M059J (cell line): ENCODE measurements around the gene GRIK1. TPM values are rescaled to one million over a fixed set of nuclear protein-coding genes. Genes with fewer than 3 reads are reported as not detected.

Experiments
- DNase-seq: peaks from one replicate; pipeline ENCODE4 v3.0.0-alpha.2; 2012; ENCODE audit warnings: low read depth
- total RNA-seq: library from RNA; depleted of rRNA; stranded (reverse); fragments of >200 nt; shearing (Covaris generic); gene quantifications from 2 replicates; pipeline ENCODE4 v1.2.3, GENCODE V29; 2014

The GRIK1 gene
- total RNA-seq, 1 experiment from 2014 or later = not detected

- peak; percentile 7 for DNase-seq
Measured at GRCh38 chr21:29718081-29718815, 221.5 kb downstream of the GRIK1 start.

DNA sequence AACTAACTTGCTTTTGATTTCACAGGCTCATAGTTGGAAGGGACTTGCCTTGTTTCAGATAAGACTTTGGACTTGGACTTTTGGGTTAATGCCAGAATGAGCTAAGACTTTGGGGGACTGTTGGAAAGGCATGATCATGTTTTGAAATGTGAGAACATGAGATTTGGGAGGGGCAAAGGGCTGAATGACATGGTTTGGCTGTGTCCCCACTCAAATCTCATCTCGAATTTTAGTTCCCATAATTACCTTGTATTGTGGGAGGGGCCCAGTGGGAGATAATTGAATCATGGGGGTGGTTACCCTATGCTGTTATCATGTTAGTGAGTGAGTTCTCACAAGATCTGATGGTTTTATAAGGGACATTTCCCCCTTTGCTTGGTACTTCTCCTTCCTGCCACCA lies 222.1 kb downstream of the GRIK1 start:
- no peak for DNase-seq

DNA sequence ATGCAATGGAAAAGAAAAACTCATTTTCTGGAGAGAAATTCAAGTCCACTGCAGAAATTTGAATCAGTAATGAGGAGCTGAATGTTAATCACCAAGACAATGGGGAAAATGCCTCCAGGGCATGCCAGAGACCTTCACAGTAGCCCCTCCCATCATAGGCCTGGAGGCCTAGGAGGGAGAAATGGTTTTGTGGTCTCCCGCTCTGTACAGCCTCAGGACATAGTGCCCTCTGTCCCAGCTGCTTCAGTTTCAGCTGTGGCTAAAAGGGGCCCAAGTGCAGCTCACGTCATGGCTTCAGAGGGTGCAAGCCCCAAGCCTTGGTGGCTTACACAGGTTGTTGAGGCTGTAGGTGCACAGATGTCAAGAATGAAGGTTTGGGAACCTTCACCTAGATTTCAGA lies 223.0 kb downstream of the GRIK1 start:
- DNase-seq = no peak

DNA sequence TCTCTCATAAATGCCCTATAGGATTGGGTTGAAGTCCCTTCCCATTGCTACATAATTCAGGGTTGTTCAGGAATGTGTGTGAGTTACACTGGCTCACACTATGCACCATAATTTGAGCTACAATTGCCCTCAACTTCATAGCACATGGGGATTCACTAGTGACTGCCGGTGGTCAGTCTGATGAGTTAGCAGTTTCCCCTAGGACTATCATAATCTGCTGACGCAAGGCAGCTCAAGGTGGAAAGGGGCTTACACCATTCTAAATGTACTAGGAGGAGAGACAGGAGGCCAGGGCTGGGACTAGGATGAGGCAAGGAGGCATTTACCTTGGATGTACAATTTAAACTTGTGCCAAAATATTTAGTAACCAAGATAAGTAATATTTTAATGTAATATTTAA lies 224.7 kb downstream of the GRIK1 start:
- DNase-seq = no peak

DNA sequence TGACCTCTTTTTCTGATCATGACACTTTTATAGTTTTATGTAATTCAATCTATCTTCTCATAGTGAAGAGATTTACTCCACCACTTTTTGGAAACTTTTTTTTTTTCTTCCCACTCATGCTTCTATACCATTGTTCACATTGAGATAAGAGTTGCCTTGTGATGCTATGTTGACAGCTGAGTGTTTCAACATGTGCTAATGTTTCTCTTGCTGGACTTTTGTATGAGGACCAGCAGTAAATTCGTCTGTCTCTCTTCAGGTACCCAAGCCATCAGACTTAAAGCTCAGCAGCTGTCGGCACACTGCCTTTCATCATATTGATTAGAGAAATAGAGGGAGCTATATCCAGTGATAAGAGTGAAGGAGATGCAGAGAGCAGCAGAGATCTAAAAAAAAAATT lies 227.0 kb downstream of the GRIK1 start:
- DNase-seq = no peak

DNA sequence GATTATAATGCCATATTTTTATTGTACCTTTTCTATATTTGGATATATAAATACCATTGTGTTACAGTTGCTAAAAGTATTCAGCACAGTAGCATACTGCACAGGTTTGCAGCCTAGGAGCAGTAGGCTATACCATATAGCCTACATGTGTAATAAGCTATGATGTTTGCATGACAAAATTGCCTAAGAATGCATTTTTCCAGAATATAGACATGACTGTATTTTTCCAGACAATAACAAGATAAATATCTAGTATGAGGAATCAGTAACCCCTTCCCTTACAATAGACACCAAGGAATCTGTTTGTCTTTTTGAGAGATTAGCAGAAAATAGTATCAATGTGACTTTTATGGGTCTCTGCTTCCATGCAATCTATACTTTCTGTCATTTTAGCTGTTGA lies 228.6 kb downstream of the GRIK1 start:
- DNase-seq = no peak

GRCh38 chr21:29710498-29710897 lies 229.3 kb downstream of the GRIK1 start:
- DNase-seq = no peak

DNA sequence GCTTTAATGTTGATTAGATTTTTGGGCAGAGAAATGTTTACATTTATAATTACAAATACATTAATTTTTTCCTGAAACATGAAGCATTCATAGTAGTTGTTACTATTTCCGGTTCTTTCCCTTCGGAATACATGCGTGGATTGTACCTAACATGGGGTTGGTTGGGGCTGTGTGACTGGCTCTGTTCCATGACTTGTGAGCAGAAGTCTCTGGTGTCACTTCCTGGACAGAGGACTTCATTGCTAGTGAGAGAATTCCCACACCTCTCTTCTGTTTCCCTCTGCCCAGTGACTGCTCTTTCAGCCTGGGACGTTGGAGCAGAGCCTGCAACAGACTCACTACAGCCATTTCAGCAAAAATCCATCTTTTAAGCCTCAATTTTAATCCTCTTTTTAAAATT lies 231.4 kb downstream of the GRIK1 start:
- DNase-seq = no peak

DNA sequence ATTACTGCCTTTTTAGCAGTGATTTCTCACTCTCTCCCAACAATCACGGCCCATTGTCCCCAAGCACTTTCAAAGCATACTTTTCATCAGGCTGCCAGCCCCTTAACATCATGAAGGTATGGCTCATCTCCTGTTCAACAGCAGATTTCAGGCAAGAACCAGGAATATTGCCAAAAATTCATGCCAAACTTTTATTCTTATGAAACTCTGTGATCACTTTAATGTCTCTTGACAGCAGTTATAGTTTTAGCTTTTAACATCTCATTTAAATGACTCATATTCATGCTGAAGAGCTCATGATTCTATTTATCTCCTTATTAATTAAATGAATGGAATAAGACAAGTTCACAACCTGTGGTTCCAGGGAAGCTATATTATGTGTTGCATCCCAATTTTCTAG lies 235.1 kb downstream of the GRIK1 start:
- no peak for DNase-seq

GRCh38 chr21:29701676-29702075 lies 238.1 kb downstream of the GRIK1 start:
- DNase-seq = no peak

GRCh38 chr21:29697555-29698193 lies 242.1 kb downstream of the GRIK1 start:
- peak; percentile 11 for DNase-seq

- DNase-seq = no peak
Measured at GRCh38 chr21:29696937-29697336, 242.9 kb downstream of the GRIK1 start.

DNA sequence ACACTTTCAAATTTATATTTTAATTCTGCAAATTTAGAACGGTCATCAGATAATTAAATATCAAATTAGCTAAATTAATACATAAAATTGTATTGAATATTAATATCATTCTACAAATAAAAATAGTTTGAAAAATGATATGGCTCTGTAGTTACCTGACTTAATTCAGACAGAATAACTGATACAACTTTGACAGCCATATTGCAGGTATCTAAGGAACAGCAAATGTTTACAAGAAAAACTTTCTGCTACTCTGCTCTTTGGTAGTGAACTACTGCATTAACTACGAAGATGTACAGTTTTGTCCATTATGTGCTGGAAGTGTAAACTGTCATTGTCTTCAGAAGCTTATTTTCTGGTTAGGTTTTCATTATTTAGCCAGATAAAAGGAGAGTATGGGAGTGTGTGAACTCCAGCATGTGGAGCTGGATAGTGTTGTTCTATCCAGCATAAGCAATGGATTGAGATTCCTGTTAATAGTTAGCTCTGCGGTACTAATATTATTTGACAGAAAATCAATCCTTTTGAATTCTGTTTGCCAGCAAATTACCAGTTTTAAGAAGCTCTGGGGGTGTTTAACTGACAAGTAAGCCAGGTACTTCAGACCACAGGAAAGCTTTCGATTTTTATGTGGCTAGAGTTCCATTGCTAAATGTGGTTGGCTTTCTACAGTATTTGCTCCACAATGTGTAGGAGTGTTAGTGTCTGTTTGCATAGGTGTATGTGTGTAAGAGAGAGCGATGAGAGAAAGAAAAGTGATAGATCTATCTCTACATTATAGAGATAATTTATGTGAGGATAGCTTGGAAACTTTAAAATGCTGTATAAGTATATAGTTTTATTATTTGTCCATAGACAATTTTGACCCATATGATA lies 247.9 kb downstream of the GRIK1 start:
- DNase-seq = no peak

DNA sequence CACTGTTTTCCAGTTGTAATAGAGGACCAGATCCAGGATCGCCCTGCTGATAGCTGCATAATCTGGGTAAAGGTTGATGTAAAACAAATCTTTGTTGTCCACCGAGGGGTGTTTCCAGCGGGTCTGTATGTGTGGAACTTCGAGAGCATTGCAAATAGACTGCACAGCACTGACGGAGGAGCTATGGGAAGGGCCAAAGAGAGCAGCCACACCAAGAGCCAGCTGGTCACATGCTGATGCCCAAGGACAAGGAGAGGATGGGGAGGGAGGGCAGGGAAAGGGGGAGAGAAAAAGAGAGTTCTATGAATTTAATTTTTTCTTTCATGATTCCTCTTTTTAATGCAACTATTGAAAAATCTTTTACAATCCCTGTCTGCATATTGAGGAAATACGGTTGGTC lies 250.0 kb downstream of the GRIK1 start:
- no peak for DNase-seq

GRCh38 chr21:29684106-29684505 lies 255.7 kb downstream of the GRIK1 start:
- no peak for DNase-seq

DNA sequence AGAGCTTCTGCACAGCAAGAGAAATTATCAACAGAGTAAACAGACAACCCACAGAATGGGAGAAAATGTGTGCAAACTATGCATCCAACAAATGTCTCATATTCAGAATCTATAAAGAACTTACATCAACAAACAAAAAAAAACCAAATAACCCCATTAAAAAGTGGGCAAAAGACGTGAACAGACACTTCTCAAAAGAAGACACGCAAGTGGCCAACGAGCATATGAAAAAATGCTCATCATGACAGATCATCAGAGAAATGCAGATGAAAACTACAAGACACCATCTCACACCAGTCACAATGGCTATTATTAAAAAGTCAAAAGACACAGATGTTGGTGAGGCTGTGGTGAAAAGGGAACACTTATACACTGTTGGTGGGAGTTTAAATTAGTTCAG lies 257.0 kb downstream of the GRIK1 start:
- no peak for DNase-seq

DNA sequence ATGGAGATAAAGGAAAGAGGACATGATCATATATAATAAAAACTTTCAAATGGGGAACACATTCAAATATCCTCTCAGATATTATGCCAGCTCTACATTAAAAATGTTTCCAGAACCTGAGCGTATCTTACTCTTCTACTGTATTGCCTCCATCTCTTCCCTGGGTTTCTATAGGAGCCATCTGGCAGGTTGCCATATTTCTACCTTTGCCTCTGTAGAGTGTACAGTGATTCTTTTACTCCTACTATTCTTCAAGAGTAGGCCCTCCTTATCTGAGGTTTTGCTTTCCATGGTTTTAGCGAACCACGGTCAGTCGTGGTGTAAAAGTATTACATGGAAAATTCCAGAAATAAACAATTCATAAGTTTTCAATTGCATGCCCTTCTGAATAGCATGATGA lies 259.5 kb downstream of the GRIK1 start:
- DNase-seq = no peak

DNA sequence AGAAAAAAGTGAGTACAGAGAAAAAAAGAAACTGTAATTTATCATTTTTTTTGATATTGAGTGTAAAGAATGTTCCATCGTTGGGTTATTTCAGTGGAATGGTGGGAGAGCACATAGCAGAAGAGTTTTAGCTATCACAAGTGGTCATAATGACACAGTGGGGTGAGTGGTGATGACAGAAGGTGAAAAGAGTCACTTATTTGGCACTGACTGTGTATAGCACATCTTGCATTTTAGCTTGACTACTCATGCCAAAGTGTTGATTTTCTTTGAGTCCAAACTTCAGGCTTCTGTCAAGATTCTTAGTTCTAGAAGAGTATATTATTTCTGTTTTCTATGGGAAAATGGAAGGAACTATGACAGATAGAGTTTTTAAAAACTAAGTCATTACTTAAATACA lies 261.2 kb downstream of the GRIK1 start:
- no peak for DNase-seq

- DNase-seq = no peak
Measured at GRCh38 chr21:29677326-29677725, 262.5 kb downstream of the GRIK1 start.

DNA sequence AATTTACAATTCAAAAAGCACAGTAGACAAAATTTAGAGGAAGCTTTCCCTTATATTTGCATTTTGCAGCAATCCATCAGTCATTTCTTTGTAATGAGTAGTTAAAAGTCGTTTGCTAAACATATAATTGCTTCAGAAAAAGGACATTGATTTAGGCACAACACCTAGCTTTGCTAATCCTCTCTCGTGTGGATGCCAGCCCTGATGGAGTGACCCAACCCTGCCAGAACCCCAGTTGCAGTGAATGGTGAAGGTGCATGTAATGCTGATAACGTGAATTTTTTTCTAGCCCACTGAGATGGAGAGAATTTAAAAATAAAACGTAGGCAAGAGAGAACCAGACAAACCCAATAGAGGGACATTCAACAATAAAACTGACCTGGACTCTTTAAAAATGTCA lies 263.4 kb downstream of the GRIK1 start:
- no peak for DNase-seq

- no peak for DNase-seq
Measured at GRCh38 chr21:29675451-29675850, 264.3 kb downstream of the GRIK1 start.

GRCh38 chr21:29674343-29674742 lies 265.5 kb downstream of the GRIK1 start:
- DNase-seq = peak; percentile 7
